Skeletal muscle satellite cell (primary cell): ENCODE data around the gene DENND4A.
A peak's percentile ranks its signal among the peaks of the same experiment; 100 is the strongest.

Source experiments
- H3K27me3 ChIP-seq: 2 replicates; pipeline ENCODE4 v1.7.0; 2013; ENCODE audit warnings: low read length; ENCODE audit not compliant: control insufficient read depth, insufficient read depth
- H3K36me3 ChIP-seq: 2 replicates; pipeline ENCODE4 v1.7.0; 2013; ENCODE audit warnings: mild to moderate bottlenecking, control low read depth, low read length; ENCODE audit not compliant: insufficient read depth
- H3K4me1 ChIP-seq: 2 replicates; pipeline ENCODE4 v1.7.0; 2013; ENCODE audit warnings: low read length; ENCODE audit not compliant: control insufficient read depth, insufficient read depth
- H3K4me2 ChIP-seq: 2 replicates; pipeline ENCODE4 v1.7.0; 2013; ENCODE audit warnings: mild to moderate bottlenecking, low read length
- H3K4me3 ChIP-seq: 2 replicates; pipeline ENCODE4 v1.7.0; 2013; ENCODE audit warnings: low read length
- H3K9ac ChIP-seq: 2 replicates; pipeline ENCODE4 v1.7.0; 2013; ENCODE audit warnings: mild to moderate bottlenecking, low read depth, low read length, moderate library complexity
- H3K9me3 ChIP-seq: replicated peaks from 2 replicates; pipeline ENCODE4 v1.7.0; 2013; ENCODE audit warnings: mild to moderate bottlenecking, control low read depth, low read length

Gene DENND4A

DNA sequence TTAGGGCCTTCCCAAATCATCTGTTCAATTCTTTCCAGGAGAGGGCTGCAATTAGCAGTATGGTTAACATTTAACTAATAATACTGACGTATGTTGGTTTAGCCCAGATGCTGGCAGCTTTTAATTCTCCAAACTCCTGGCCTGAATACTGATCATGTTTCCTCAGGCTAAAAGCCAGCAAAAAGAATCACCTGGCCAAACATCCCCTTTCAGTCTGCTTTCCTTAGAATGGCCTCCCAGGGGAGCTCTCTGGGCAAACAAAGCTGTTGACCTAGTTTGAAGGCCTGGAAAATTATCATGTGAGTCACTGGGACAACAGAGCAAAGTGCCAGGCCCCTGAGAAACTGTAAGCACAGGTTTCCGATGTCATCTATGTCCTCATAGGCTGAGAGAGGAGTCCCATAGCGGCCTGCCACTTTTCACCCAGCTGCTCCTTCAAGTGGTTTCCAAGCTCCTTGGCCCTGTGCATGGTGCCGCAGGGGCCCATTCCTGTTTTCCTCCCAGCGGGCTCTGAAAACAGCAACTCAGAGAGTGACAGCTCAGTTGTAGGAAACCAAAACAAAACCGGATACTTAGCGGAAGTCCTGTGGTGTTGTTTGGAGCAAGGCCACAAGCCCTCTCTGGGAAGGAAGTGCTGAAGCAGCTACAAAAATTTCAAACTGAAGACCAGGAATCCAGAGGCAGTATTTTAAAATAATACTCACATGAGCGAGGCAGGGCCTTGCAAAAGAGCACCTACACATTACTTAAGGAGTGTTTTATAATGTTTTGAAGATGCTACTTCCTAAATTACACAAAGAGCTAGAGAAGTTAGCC is 40.7 kb upstream of the DENND4A start:
- H3K27me3 ChIP-seq, result no peaks in the 10 kb centered on the region
- H3K9ac ChIP-seq, result peak overlapping the region; percentile 31
- peak overlapping the region; percentile 51 for H3K4me3 ChIP-seq
- peaks cover 22% of the 10 kb centered on the region for H3K4me1 ChIP-seq
- no peaks in the 10 kb centered on the region for H3K36me3 ChIP-seq
- H3K4me2 ChIP-seq, result peak overlapping the region; percentile 78
- H3K9me3 ChIP-seq, result no peaks in the 10 kb centered on the region

DNA sequence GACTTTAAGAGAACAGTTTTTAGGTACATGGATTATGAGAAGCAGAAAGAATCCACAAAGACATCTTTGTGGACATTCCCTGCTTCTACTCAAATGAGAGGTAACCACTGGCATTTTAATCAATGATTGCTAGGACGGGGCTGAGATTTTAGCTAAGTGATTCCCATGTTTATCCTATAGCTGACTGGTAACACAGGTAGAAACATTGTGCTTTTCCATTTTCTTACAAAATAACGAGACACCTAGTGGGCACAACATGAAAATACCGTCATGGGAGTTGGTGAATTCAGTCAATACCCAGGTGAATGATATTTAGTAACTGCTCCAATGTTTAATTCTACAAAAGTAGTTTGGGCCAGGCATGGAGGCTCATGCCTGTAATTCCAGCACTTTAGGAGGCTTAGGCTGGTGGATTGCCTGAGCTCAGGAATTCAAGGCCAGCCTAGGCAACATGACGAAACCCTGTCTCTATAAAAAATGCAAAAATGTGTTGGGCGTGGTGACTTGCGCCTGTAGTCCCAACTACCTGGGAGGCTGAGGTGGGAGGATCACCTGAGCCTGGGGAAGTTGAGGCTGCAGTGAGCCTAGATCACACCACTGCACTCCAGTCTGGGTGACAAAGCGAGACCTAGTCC is 37.2 kb upstream of the DENND4A start:
- peaks cover 22% of the 10 kb centered on the region for H3K4me1 ChIP-seq
- H3K36me3 ChIP-seq, result no peaks in the 10 kb centered on the region
- no peaks in the 10 kb centered on the region for H3K9me3 ChIP-seq
- no peaks in the 10 kb centered on the region for H3K27me3 ChIP-seq
- H3K4me2 ChIP-seq, result no peak overlapping the region
- H3K4me3 ChIP-seq, result no peak overlapping the region
- no peak overlapping the region for H3K9ac ChIP-seq

DNA sequence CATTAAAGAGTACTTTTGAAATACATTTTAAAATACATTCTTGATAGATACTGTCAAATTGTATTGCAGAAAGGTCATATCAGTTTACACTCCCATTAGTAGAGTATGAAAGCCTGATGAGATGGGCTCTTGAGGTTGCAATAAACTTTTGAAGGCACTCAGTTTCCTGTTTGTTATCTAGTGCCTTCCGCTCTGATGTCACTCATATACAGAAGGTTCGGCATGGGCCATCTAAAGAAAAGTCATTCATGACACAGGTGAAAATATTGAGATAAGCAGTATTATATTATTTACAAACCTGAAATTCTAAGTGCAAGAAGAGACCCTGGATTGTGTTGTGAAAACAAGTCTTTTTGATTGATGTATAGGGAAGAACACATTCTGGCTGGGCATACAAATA is 36.5 kb upstream of the DENND4A start:
- Histone ChIP-seq H3K4me1 (peaks cover 16% of the 10 kb centered on the region), H3K4me2 (no peak overlapping the region), H3K9me3 (no peaks in the 10 kb centered on the region), H3K27me3 (no peaks in the 10 kb centered on the region), H3K4me3 (no peak overlapping the region), H3K9ac (no peak overlapping the region), H3K36me3 (no peaks in the 10 kb centered on the region)

GRCh38 chr15:65827065-65827464 is 35.0 kb upstream of the DENND4A start:
- Histone ChIP-seq H3K4me3 (no peak overlapping the region), H3K4me2 (no peak overlapping the region), H3K4me1 (peaks cover under 1% of the 10 kb centered on the region), H3K9ac (no peak overlapping the region), H3K27me3 (no peaks in the 10 kb centered on the region), H3K36me3 (no peaks in the 10 kb centered on the region), H3K9me3 (no peaks in the 10 kb centered on the region)

- no peaks in the 10 kb centered on the region for H3K36me3 ChIP-seq
- H3K4me2 ChIP-seq, result no peak overlapping the region
- no peaks in the 10 kb centered on the region for H3K27me3 ChIP-seq
- no peak overlapping the region for H3K4me3 ChIP-seq
- H3K9me3 ChIP-seq, result no peaks in the 10 kb centered on the region
- no peaks in the 10 kb centered on the region for H3K4me1 ChIP-seq
- no peak overlapping the region for H3K9ac ChIP-seq
Measured at GRCh38 chr15:65824941-65825544, 33.0 kb upstream of the DENND4A start.

- no peak overlapping the region for H3K4me2 ChIP-seq
- H3K4me3 ChIP-seq, result no peak overlapping the region
Measured at GRCh38 chr15:65824031-65824743, 32.1 kb upstream of the DENND4A start.

GRCh38 chr15:65822316-65822715 is 30.2 kb upstream of the DENND4A start:
- Histone ChIP-seq H3K4me2 (no peak overlapping the region), H3K4me1 (no peaks in the 10 kb centered on the region), H3K36me3 (no peaks in the 10 kb centered on the region), H3K9me3 (no peaks in the 10 kb centered on the region), H3K9ac (no peak overlapping the region), H3K27me3 (peaks cover 7% of the 10 kb centered on the region), H3K4me3 (no peak overlapping the region)

More at GRCh38 chr15:65824031-65824743, 32.1 kb upstream of the DENND4A start:
- H3K36me3 ChIP-seq, result no peaks in the 10 kb centered on the region
- no peaks in the 10 kb centered on the region for H3K4me1 ChIP-seq
- H3K27me3 ChIP-seq, result no peaks in the 10 kb centered on the region
- H3K9ac ChIP-seq, result no peak overlapping the region
- H3K9me3 ChIP-seq, result no peaks in the 10 kb centered on the region

DNA sequence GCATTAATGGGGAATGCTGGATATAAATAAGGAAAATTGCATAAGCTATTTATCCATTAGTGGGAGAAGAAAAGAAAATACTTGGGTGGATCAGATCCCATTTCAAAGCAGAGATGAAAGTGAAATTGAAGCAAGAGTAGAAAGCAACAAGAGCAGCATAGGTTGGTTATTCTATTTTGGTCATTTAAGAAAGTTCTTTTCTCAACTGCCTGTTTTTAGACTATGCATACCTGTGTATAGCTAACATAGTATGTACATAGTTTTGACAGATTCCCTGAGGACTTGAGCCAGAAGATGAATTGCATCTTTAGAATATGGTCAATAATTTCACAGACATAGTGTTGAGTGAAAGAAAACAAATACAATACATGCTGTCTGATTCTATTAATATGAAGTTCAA is 29.0 kb upstream of the DENND4A start:
- H3K4me1 ChIP-seq, result no peaks in the 10 kb centered on the region
- no peak overlapping the region for H3K9ac ChIP-seq

GRCh38 chr15:65819563-65819960 is 27.5 kb upstream of the DENND4A start:
- no peak overlapping the region for H3K9ac ChIP-seq
- no peak overlapping the region for H3K4me3 ChIP-seq
- no peak overlapping the region for H3K4me2 ChIP-seq
- peaks cover 7% of the 10 kb centered on the region for H3K27me3 ChIP-seq
- no peaks in the 10 kb centered on the region for H3K36me3 ChIP-seq
- H3K4me1 ChIP-seq, result no peaks in the 10 kb centered on the region
- no peaks in the 10 kb centered on the region for H3K9me3 ChIP-seq

More for the DNA sequence above, 29.0 kb upstream of the DENND4A start:
- Histone ChIP-seq H3K9me3 (no peaks in the 10 kb centered on the region), H3K27me3 (peaks cover 7% of the 10 kb centered on the region), H3K36me3 (no peaks in the 10 kb centered on the region), H3K4me2 (no peak overlapping the region), H3K4me3 (no peak overlapping the region)

GRCh38 chr15:65818927-65819562 is 27.0 kb upstream of the DENND4A start:
- Histone ChIP-seq H3K4me3 (no peak overlapping the region), H3K4me1 (no peaks in the 10 kb centered on the region), H3K4me2 (no peak overlapping the region), H3K9me3 (no peaks in the 10 kb centered on the region), H3K36me3 (no peaks in the 10 kb centered on the region), H3K27me3 (peaks cover 7% of the 10 kb centered on the region), H3K9ac (no peak overlapping the region)

DNA sequence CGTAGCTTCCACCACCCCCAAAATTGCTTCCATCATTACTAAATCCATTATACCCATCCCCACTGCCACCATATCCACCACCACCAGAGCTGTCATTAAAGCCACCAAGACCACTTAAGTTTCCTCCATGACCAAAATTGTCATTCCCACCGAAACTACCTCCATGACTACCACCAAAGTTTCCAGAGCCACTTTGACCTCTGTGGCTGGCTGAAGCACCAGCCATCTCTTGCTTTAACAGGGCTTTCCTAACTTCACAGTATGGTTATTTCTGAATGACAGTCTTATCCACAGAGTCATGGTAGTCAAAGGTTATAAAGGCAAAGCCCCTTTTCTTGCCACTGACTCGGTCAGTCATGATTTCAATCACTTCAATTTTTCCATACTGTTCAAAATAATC is 24.3 kb upstream of the DENND4A start:
- Histone ChIP-seq H3K4me1 (no peaks in the 10 kb centered on the region), H3K9me3 (peaks cover 4% of the 10 kb centered on the region), H3K27me3 (peaks cover 7% of the 10 kb centered on the region), H3K36me3 (no peaks in the 10 kb centered on the region), H3K4me3 (no peak overlapping the region), H3K4me2 (no peak overlapping the region), H3K9ac (no peak overlapping the region)
